Stimulated activated CD8-positive, alpha-beta memory T cell treated with anti-CD3 and anti-CD28 coated beads, Interleukin-15, amount 100 ng/mL, for 48 hours (primary cell): ENCODE data around the gene CD200.

Experiments used
- DNase-seq, 2 donors: peaks; one replicate each; pipeline ENCODE4 v3.0.0-alpha.2; 2020; ENCODE audit warnings: low read depth in 2 of 2

The CD200 gene

GRCh38 chr3:112411425-112411824 is 78.5 kb downstream of the CD200 start:
- DNase-seq = no peak
